HTR-8/SVneo (cell line): ENCODE results near the gene AFAP1L2.

Source experiments
- DNase-seq: peaks from one replicate; pipeline ENCODE4 v3.0.0; 2011; ENCODE audit warnings: low spot score, mixed read lengths; ENCODE audit not compliant: insufficient read length
- FAIRE-seq: peaks from 2 replicates; lab custom pipeline; 2011; peaks lifted over from hg19 to GRCh38; lab: Jason Lieb, UNC

The AFAP1L2 gene

DNA sequence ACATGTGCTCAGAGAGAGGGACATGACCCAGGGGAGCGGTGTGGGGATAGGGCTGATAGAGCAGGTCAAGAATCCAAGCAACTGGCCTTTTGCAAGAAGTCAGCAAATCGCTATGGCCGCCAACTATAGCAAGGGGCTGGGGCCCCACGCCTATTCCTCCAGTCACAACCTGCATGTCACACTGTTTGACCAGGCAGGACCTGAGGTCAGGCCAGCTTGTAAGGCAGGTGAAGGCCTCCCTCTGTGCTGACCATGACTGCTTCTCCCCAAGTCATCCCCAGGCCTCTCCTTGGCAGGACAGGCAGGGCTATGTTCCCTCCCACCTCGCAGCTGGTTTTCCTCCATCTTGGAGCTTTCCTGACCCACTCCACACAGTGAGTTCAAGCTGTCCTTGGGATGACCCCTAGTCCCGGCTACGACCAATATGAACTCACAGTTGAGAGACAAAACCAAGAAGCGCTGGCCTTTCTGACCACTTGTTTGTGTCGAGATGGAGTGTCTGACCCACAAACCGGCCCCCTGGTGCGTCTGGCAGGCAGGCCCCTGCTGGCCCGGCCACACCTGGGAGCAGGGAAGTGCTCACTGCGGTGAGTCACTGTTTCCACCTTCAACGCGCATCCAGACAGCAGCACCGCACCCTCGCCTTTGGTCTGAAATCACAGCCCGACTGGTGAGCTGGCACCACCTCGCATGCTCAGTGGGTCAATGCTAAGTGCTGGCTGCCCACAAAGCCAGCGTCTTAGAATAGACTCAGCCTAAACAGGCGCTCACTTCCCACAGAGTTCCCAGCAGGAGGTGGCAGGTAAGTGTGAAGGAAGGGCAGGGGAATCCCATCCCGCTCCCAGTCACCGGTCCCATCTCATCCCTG, 83.8 kb downstream of the AFAP1L2 start:
- no peak for FAIRE-seq
- no peak for DNase-seq

- FAIRE-seq (no peak), DNase-seq (no peak)
These were observed 84.7 kb downstream of the AFAP1L2 start for GRCh38 chr10:114319406-114320248.

DNA sequence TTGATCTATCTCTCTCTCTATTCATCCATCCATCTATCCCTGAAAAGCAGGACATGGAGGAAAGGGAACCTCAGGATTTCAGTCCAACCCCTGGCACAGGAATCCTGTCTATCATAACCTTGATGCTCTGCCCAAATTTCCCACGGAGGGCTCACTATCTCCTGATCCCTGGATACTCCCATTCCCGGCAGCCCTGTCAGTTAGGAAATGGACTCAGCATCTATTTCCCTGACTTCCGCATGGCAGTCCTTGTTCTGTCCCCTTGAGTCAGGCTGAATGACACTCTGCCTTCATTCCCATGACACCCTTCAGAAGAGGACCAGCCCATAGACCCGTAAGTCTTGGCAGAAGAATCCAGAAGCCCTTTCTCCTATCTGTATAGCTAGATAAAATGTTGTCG, 87.6 kb downstream of the AFAP1L2 start:
- FAIRE-seq, result no peak

GRCh38 chr10:114315566-114316420, 88.5 kb downstream of the AFAP1L2 start:
- DNase-seq, result no peak
- FAIRE-seq, result no peak

More for the DNA sequence above, 87.6 kb downstream of the AFAP1L2 start:
- DNase-seq, result no peak

- DNase-seq (no peak), FAIRE-seq (no peak)
These were observed 90.4 kb downstream of the AFAP1L2 start for GRCh38 chr10:114313866-114314265.

GRCh38 chr10:114313139-114313538, 91.2 kb downstream of the AFAP1L2 start:
- DNase-seq (no peak), FAIRE-seq (no peak)

DNA sequence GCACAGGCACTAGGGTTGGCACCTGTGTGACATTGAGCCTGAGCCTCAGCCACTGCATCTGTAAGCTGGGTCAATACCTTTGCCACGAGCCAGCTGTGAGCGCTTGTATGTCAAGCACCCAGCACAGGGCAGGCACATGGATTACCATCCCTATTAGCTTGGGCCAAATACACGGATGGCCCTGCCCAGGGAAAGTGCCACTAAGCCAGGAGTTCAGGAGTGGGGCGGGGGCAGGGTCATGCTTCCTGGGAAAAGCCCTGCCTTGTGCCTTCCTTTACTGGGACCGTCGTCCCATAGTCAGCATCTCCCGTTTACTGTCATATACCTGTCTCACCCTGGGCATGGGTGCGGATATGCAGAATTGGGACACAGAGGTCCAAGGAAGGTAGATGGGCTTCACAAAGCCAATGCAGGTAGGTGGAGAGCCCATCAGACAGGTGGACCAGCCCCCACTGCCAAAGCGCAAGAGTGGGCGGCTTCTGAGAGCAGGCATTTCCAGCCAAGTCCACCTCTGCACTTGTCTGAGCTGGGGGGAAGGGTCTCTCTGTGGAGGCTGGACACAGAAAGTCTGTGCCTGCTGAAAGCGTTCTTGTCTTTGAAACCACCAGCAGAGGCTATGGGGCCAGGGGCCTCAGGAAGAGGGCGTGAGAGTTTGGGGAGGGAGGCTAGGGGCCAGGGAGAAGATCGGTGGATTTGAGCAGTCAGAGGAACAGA, 92.6 kb downstream of the AFAP1L2 start:
- FAIRE-seq, result no peak
- DNase-seq, result no peak

DNA sequence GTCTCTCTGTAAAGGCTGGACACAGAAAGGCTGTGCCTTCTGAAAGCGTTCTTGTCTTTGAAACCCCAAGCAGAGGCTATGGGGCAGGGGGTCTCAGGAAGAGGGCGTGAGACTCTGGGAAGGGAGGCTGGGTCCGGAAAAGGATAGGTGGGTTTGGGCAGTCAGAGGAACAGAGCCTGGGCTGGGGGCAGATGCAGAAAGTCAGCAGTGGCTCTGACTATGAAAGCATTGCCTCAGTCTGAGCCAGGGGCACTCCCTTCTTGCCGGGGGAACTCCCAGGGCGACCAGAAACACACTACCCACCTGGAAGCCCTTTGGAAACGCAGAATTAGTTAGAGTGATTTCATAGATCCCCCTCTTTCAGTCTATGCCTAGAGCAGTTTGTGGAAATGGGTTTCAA, 93.3 kb downstream of the AFAP1L2 start:
- no peak for FAIRE-seq
- no peak for DNase-seq

DNA sequence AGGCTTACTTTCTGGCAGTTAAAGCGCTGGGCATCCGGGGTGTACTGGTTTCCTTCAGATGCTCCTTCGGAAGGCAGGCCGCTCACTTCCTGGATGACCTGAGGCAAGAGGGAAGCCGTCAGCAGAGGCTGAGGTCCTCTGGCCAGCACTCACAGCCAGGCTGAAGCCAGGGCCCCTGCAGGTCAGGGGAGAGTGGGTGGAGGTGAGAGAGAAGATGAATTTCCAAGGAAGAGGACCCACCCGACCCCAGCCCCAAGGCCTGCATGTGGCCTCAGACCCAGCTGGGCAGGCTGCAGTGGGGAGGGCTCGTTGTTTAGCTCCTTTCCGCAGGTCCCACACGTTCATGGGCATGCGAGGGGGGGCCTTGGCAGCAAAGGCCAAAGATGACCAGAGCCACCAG, 94.0 kb downstream of the AFAP1L2 start:
- DNase-seq (peak; percentile 23), FAIRE-seq (no peak)

- no peak for DNase-seq
- FAIRE-seq, result no peak
These were observed 95.0 kb downstream of the AFAP1L2 start for GRCh38 chr10:114309364-114309651.

DNA sequence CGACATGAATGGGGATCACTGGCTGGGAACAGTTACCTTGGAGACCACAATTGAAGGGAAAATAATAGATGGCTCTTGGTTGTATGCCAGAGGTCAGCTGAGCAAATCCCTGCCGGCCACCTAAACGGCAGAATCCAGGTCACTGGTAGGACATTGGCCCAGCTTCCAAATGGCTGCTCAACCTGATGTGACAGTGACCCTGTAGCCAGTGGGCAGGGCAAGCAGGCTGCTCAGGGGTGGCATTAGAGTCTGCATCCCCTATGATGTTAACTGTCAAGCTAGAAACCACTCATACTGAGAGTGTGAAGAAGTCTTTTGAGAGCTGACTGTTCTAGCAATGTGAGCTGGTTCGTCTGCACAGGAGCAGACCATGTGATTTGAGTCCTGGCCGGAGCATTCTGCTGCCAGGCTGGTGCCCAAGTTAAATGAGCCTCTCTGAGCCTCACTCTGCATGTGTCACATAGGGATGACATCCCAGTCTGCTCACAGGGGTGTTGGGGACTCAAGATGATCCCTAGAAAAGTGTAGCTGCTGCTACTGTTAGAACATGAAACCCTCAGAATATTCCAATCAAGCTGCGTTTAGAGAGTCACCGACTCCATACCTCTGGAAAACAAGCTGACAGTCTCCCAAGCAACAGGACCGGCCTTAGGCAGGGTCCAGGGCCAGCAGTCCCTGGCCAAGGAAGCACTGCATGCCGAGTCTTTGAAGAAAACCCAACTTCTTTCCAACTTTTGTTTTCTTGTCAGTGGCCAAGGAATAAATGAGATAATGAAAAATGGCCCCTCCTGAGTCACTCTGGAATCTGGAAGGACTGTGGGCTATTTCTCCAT, 95.6 kb downstream of the AFAP1L2 start:
- FAIRE-seq, result no peak
- DNase-seq, result no peak

- FAIRE-seq (no peak), DNase-seq (no peak)
These were observed 96.6 kb downstream of the AFAP1L2 start for GRCh38 chr10:114307731-114308130.

- FAIRE-seq (peak; percentile 44), DNase-seq (peak; percentile 57)
These were observed 98.0 kb downstream of the AFAP1L2 start for GRCh38 chr10:114306116-114306973.

DNA sequence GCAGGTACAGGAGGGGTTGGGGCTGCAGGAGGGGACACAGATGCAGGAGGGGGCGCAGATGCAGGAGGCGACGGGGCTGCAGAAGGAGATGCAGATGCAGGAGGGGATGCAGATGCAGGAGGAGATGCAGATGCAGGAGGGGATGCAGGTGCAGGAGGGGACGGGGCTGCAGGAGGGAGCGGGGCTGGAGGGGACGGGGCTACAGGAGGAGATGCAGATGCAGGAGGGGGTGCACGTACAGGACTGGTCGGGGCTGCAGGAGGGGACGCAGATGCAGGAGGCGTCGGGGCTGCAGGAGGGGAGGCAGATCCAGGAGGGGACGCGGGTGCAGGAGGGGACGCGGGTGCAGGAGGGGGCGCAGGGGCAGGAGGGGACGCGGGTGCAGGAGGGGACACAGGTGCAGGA, 98.8 kb downstream of the AFAP1L2 start:
- FAIRE-seq (no peak), DNase-seq (no peak)

- no peak for FAIRE-seq
- DNase-seq, result peak; percentile 13
These were observed 99.5 kb downstream of the AFAP1L2 start for GRCh38 chr10:114304571-114305421.

DNA sequence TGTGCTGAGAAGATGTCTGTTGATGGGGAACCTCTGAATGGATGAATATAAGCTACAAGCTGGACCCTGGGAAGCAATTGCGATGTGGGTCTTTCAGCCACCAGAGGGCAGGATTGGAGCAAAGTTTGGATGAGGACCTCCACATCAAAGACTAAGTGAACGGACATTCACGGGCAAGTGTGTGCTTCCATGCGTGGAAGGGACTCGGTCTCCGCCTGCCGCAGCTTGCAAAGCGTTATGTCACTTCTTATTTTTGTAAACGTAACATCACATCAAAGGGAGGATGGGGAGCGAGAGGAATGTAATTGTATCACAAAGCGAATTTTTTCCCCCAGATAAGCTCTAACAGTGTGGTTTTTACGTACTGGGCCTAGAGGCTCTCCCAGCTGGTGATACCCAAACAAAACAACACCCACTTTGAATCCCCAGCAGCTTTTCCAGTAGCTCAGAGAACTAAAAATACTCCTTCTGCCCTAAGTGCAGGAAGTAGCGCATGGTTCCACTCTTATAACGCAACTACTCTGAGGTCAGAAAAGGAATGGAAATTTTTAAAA, 100.2 kb downstream of the AFAP1L2 start:
- DNase-seq, result peak; percentile 68
- FAIRE-seq, result no peak

GRCh38 chr10:114303556-114303955, 100.7 kb downstream of the AFAP1L2 start:
- FAIRE-seq, result no peak

More at GRCh38 chr10:114303556-114303955, 100.7 kb downstream of the AFAP1L2 start:
- DNase-seq, result no peak
